T-helper 2 cell treated with Interferon-gamma antibody and Interleukin-4, amounts not matched to agents 100 ng/mL and 5 ng/mL, for 36 hours (primary cell): ENCODE measurements around the gene IFTAP. TPM values are rescaled to one million over a fixed set of nuclear protein-coding genes. Genes with fewer than 3 reads are reported as not detected.

Experiments used
- intact Hi-C: fragments of 100-400 bp; cut with micrococcal nuclease; formaldehyde crosslinking; loops from one replicate; pipeline ENCODE4 v1.15.1; 2023
- total RNA-seq: library from RNA; stranded (reverse); gene quantifications from 2 replicates; pipeline ENCODE4 v1.2.3, GENCODE V29; 2022

IFTAP gene
- total RNA-seq, 1 donor from 2014 or later, result 1.6 TPM

- intact Hi-C loops, result no loop called here
These were observed 108.7 kb downstream of the IFTAP start for GRCh38 chr11:36703055-36703404.

Other genes starting within 250 kb of the IFTAP start
- 11.8 and 12.2 TPM in 2 replicates for gene TRAF6, start 84.2 kb upstream of the IFTAP start, total RNA-seq
- 0.09 and 0.18 TPM in 2 replicates for gene RAG1, start 26.5 kb upstream of the IFTAP start, total RNA-seq
- gene RAG2, start 3.7 kb downstream of the IFTAP start, total RNA-seq, result not detected in 2 replicates